Measurements from ENCODE around the gene ANAPC4. TPM values are rescaled to one million over a fixed set of nuclear protein-coding genes. Genes with fewer than 3 reads are reported as not detected.
A peak's percentile ranks its signal among the peaks of the same experiment; 100 is the strongest.

The ANAPC4 gene
- total RNA-seq, 1 donor from 2014 or later: 11.5 TPM

GRCh38 chr4:25424539-25425228 lies 47.6 kb downstream of the ANAPC4 start:
- DNase-seq: peak; percentile 71

GRCh38 chr4:25425361-25425760 lies 48.3 kb downstream of the ANAPC4 start:
- DNase-seq (no peak), ATAC-seq (ENCODE audit: poor library complexity) (peak; percentile 54)
- intact Hi-C loops (cut with DNase I): no loop called here

More at GRCh38 chr4:25424539-25425228, 47.6 kb downstream of the ANAPC4 start:
- intact Hi-C loops (cut with DNase I): no loop called here
- peak; percentile 85 for ATAC-seq (ENCODE audit: poor library complexity)

GRCh38 chr4:25427871-25428270 lies 50.8 kb downstream of the ANAPC4 start:
- ATAC-seq (ENCODE audit: poor library complexity) (no peak), DNase-seq (no peak)
- intact Hi-C loops (cut with DNase I): no loop called here

- DNase-seq (no peak), ATAC-seq (ENCODE audit: poor library complexity) (no peak)
- intact Hi-C loops (cut with DNase I): no loop called here
Observed at GRCh38 chr4:25430630-25431029, 53.6 kb downstream of the ANAPC4 start.

GRCh38 chr4:25433966-25434827 lies 57.1 kb downstream of the ANAPC4 start:
- intact Hi-C loops (cut with DNase I): no loop called here
- DNase-seq (no peak), ATAC-seq (ENCODE audit: poor library complexity) (no peak)

- DNase-seq (no peak), ATAC-seq (ENCODE audit: poor library complexity) (no peak)
- intact Hi-C loops (cut with DNase I): no loop called here
Observed at GRCh38 chr4:25437926-25438325, 60.9 kb downstream of the ANAPC4 start.

- intact Hi-C loops (cut with DNase I): loop anchor here (2.0 kb wide), 1 partner anchor 327 kb away; no protein-coding TSS in a partner anchor
Observed at GRCh38 chr4:25439918-25440477, 62.9 kb downstream of the ANAPC4 start.

GRCh38 chr4:25440478-25441030 lies 63.5 kb downstream of the ANAPC4 start:
- DNase-seq (peak; percentile 76), ATAC-seq (ENCODE audit: poor library complexity) (peak; percentile 87)
- intact Hi-C loops (cut with DNase I): loop anchor here (2.0 kb wide), 1 partner anchor 326 kb away; no protein-coding TSS in a partner anchor

More at GRCh38 chr4:25439918-25440477, 62.9 kb downstream of the ANAPC4 start:
- ATAC-seq (ENCODE audit: poor library complexity): peak; percentile 87
- DNase-seq: no peak

- intact Hi-C loops (cut with DNase I): loop anchor here (2.0 kb wide), 1 partner anchor 325 kb away; no protein-coding TSS in a partner anchor
- DNase-seq: no peak
Observed at GRCh38 chr4:25441519-25442117, 64.6 kb downstream of the ANAPC4 start.

GRCh38 chr4:25442863-25443307 lies 65.8 kb downstream of the ANAPC4 start:
- no peak for DNase-seq
- intact Hi-C loops (cut with DNase I): no loop called here

More at GRCh38 chr4:25441519-25442117, 64.6 kb downstream of the ANAPC4 start:
- peak; percentile 87 for ATAC-seq (ENCODE audit: poor library complexity)

GRCh38 chr4:25443851-25444250 lies 66.8 kb downstream of the ANAPC4 start:
- intact Hi-C loops (cut with DNase I): no loop called here
- DNase-seq (no peak), ATAC-seq (ENCODE audit: poor library complexity) (no peak)

More at GRCh38 chr4:25442863-25443307, 65.8 kb downstream of the ANAPC4 start:
- no peak for ATAC-seq (ENCODE audit: poor library complexity)

- DNase-seq (no peak), ATAC-seq (ENCODE audit: poor library complexity) (no peak)
- intact Hi-C loops (cut with DNase I): no loop called here
Observed at GRCh38 chr4:25446611-25447010, 69.5 kb downstream of the ANAPC4 start.

- no peak for ATAC-seq (ENCODE audit: poor library complexity)
- intact Hi-C loops (cut with DNase I): no loop called here
Observed at GRCh38 chr4:25448379-25449109, 71.5 kb downstream of the ANAPC4 start.

GRCh38 chr4:25449270-25449669 lies 72.2 kb downstream of the ANAPC4 start:
- ATAC-seq (ENCODE audit: poor library complexity): no peak
- intact Hi-C loops (cut with DNase I): no loop called here
- DNase-seq: no peak

More at GRCh38 chr4:25448379-25449109, 71.5 kb downstream of the ANAPC4 start:
- no peak for DNase-seq

- intact Hi-C loops (cut with DNase I): no loop called here
Observed at GRCh38 chr4:25449688-25450087, 72.6 kb downstream of the ANAPC4 start.

GRCh38 chr4:25450491-25450901 lies 73.4 kb downstream of the ANAPC4 start:
- no peak for DNase-seq
- ATAC-seq (ENCODE audit: poor library complexity): no peak
- intact Hi-C loops (cut with DNase I): no loop called here

More at GRCh38 chr4:25449688-25450087, 72.6 kb downstream of the ANAPC4 start:
- no peak for DNase-seq
- ATAC-seq (ENCODE audit: poor library complexity): no peak

GRCh38 chr4:25451676-25452075 lies 74.6 kb downstream of the ANAPC4 start:
- ATAC-seq (ENCODE audit: poor library complexity) (no peak), DNase-seq (no peak)
- intact Hi-C loops (cut with DNase I): no loop called here

GRCh38 chr4:25452081-25452480 lies 75.0 kb downstream of the ANAPC4 start:
- intact Hi-C loops (cut with DNase I): no loop called here
- no peak for ATAC-seq (ENCODE audit: poor library complexity)
- no peak for DNase-seq
